GM21360 (cell line): Measurements from ENCODE around the gene TRIML2.

ENCODE experiments used
- ATAC-seq: cut with Tn5 transposase; IDR thresholded peaks from one replicate; pipeline ENCODE4 v1.9.1; 2021; ENCODE audit warnings: mild to moderate bottlenecking, moderate library complexity; ENCODE audit not compliant: unreplicated experiment

Gene TRIML2, protein sequence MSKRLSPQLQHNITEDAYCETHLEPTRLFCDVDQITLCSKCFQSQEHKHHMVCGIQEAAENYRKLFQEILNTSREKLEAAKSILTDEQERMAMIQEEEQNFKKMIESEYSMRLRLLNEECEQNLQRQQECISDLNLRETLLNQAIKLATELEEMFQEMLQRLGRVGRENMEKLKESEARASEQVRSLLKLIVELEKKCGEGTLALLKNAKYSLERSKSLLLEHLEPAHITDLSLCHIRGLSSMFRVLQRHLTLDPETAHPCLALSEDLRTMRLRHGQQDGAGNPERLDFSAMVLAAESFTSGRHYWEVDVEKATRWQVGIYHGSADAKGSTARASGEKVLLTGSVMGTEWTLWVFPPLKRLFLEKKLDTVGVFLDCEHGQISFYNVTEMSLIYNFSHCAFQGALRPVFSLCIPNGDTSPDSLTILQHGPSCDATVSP

DNA sequence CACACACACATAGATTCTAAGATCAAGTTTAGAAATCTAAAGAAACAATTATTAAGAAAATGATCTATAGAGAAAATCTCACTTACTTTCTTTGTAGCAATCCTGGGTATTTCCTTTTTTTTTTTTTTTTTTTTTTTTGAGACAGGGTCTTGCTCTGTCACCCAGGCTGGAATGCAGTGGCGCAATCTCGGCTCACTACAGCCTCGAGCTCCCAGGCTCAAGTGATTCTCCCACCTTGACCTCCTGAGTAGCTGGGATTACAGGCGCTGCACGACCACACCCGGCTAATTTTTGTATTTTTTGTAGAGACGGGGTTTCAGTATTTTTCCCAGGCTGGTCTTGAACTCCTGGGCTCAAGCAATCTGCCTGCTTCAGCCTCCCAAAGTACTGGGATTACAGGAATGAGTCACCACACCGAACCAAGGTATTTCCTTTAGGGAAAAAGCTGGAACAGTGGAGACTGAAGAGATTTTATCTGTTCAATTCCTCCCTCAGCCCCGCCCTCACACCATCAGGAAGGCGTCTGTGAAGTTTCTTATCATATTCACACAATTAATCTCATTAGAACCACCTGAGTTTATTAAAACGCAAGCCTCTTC lies at the start of gene TRIML2:
Gene TRIML2, minus strand, starts transcription at position 447 of the 599 bp plus-strand sequence. CDS start 4,235 bp downstream, outside the sequence.
- ATAC-seq, result no peak

DNA sequence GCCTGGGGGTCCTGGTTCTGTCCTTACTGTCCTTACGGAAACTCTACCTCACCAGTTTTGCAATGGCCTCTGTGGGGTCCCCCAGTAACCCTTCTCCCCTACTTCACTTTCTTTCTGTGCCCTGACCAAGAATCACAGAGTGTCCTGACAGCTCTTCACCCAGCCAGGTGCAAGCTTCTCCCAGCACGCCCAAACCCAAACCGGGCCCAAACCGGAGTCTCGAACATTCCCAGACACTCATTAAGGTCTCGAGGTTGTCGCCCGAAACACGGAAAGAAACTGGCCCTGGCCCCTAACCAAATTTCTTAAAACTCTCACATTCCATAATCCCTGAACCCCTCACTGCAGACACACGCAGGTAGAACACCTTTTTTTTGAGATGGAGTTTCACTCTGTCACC lies 48.9 kb upstream of the TRIML2 start:
- ATAC-seq, result no peak

DNA sequence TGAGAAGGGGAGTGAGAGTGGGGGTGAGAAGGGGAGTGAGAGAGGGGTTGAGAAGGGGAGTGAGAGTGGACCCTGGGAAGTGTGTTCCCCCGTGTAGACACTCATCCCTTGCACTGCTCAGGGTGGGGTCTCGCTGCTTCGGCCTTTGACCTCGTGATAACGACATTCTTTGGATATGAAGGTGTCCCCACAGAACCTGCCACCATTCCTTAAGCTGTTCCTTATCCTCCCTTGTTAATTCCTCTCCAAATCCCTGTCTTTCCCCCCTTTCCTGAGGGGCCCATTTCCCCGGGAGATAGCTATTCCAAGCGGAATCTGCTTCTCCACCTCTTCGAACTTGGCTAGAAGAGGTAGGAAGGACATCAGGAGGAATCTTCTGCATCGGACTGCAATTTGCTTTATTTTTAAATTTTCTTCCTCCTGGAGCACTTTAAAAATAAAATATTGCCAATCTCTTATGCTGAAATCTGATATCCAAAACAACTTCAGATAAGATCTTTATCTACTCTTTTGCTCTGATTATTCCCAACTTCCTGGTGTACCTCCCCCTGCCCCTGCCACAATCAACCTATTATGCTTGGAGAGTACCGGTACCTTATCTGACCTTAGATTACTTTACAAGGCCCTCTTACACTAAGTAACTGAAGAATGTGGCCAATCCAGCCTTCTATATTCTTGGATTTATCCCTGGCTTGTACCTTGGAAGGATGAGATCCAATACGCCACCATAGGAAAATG lies 45.4 kb upstream of the TRIML2 start:
- no peak for ATAC-seq

DNA sequence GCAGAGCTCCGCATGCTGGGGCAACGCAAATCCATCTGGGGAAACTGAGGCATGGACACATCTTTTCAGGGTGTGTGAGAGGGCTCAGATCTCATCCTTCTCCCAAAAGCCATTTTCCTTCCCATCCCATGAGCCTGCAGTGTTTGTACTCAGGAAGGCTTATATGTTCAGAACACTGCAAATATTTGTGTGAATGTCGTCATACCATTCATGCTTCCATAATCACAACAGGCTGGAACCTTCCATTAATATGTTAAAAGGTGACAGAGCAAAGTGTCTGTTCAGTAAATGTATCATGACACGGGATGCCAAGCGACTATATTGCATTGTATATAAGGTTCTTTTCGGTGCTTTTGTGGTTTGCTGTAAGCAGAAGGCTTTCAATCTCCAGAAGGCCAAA lies 38.4 kb upstream of the TRIML2 start:
- no peak for ATAC-seq

DNA sequence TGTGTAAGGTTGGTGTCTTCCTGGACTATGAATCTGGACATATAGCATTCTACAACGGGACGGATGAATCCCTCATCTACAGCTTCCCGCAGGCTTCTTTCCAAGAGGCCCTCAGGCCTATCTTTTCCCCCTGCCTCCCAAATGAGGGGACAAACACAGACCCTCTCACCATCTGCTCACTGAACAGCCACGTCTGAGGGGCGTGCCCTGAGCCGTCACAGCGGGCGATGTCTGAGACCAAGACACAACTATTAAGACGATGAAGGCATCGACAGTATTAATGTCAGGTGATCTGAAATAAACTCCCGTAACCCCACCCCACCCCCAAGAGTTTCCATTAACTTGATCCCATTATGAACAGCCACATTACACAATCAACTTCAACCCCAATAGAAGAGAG lies 37.8 kb upstream of the TRIML2 start:
- ATAC-seq, result no peak

DNA sequence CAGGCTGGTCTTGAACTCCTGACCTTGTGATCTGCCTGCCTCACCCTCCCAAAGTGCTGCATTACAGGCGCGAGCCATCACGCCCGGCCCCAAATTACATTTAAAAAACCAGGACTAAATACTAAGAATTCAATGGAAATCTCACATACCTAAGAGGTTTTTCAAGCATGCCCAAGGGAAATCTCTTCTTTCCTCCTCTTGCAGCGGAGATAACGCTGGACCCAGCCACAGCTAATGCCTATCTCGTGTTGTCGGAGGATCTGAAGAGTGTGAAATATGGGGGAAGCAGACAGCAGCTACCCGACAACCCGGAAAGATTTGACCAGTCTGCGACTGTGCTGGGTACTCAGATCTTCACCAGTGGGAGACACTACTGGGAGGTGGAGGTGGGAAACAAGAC lies 37.2 kb upstream of the TRIML2 start:
- ATAC-seq, result no peak

DNA sequence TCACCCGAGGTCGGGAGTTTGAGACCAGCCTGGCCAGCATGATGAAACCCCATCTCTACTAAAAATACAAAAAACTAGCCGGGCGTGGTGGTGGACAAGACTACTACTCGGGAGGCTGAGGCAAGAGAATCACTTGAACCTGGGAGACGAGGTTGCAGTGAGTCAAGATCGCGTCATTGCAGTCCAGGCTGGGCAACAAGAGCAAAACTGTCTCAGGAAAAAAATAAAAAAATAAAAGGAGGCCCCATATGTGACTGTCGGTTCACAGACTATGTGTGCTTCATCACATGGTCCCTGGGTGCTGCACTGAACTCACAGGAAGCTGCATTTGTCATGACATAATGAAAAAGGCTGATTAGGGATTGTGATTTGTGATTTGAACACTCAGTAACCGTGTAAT lies 36.2 kb upstream of the TRIML2 start:
- no peak for ATAC-seq

DNA sequence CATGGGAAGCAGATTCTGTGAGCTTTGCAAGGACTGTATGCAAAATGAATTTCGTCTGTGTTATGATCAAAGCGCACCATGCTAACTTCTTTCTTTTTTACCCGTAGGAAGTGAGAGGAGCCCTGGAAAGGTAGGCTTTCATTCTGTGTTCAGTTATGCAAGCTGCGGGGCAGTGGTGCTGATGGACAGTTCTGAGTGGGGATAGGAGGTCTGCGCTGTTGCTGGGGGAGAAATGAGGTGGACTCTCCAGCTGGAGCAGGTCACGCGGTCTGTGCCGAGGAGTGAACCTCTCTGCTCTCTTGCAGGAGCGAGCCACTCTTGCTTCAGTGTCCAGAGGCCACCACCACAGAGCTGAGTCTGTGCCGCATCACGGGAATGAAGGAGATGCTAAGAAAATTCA lies 34.3 kb upstream of the TRIML2 start:
- no peak for ATAC-seq

DNA sequence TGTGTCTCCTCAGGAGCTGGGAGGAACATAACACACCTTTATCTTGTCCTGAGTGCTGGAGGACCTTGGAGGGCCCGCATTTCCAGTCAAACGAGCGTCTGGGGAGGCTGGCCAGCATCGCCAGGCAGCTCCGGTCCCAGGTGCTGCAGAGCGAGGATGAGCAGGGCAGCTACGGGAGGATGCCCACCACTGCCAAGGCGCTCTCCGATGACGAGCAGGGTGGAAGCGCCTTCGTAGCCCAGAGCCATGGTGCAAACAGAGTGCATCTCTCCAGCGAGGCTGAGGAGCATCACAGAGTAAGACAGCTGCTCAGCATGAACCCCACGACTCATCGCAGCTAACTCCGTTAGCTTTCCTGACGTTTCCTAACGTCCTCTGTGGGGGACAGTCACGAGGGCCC lies 30.3 kb upstream of the TRIML2 start:
- no peak for ATAC-seq

DNA sequence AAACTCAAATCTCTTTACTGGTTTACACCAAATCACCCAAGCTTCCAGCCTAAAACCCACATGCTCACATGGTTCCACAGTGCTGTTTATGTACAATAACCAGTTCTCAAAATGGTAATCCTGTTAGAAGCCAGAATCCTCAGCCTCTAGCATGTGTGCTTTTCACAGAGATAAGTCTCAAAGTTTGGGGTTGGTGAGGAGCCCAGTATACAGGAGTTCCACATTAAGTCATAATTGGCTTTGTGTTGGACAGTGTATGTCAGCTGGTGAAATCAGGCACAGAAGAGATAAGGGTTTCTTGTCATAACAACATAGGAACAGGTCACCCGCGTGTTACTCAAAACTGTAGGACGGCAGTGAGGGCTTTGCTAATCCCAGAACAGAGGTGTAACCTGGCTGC lies 29.7 kb upstream of the TRIML2 start, which contains the start of gene TRIML1:
Gene TRIML1, plus strand, starts transcription at position 301 of the 400 bp plus-strand sequence. CDS start 118 bp downstream, outside the sequence.
- no peak for ATAC-seq

DNA sequence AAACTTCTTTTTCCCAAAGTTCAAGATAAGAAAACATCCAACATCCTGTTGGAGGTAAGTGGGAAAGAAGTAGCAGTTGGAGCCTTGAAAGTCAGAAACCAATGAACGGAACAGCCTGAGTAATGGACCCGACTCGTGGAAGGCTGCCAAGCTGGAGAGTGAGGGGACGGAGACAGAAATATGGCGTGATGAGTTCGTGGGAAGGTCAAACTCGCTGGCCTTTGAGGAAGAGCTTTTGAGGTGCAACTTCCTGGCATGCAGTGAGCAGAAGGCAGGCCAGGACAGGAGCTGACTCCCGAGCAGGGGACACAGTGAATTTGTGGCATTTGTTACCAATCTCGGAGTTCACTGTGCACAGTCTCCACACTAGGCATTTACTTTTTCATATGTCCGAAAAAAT lies 28.8 kb upstream of the TRIML2 start:
- no peak for ATAC-seq

DNA sequence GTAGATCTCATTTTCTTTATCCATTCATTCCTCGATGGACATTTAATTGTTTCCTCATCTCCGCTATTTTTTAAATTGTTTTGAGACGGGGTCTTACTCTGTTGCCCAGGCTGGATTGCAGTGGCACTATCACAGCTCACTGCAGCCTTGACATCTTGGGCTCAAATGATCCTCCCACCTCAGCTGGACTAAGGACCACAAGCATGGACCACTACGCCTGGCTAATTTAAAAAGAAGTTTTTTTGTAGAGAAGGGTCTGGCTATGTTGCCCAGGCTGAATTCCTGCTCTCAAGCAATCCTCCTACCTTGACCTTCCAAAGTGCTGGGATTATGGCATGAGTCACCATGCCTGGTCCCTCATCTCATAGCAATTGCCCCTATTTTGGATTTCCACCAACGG lies 22.8 kb upstream of the TRIML2 start:
- ATAC-seq, result no peak

DNA sequence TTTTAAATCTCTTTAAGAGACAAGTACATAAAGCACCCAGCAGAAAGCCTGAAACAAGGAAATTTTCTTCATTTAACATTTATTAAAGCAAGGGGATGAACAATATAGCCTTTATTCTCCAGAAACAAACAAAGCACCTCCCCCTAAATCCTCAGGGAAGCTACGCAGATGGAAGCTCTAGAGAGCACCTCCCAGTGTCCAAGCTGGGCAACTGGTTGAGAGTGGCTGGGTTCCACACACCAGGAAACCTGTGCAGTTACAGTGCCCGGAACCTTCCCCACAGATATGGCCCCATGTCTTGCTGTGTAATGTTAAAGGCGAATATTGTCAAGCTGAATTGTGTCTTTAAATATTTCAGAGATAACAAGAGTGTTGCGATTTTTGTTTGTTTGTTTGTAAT lies 21.0 kb upstream of the TRIML2 start:
- ATAC-seq, result no peak

DNA sequence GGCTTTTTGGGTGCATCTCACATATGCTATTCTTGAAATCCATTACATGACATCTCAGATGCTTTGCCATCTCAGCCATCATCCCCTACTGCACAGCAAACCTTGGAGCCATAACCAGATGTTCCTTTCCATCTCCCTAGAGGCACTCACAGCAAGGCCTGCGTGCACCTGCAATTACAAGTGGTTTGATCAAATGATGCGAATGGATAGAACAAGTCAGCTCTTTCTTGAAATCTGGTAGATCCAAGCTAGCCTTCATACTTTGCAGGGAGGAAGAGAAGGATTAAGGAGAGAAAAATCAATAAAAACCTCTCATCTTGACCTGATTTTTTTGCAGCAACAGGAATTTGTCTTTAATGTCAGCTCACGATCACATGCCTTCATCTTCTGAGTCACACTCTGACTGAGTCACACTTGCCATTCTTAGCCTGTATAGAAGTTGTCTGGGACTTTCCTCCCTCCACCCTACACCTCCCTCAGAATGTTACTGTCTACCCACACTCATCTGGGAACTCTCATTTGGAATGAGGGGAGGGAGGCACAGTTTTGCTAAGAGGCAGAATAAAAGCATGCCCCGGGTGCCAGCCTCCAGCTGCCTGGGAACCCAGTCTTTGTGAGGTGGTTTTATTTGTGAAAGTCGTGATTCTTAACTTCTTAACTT lies 17.9 kb upstream of the TRIML2 start:
- ATAC-seq, result peak; percentile 57

DNA sequence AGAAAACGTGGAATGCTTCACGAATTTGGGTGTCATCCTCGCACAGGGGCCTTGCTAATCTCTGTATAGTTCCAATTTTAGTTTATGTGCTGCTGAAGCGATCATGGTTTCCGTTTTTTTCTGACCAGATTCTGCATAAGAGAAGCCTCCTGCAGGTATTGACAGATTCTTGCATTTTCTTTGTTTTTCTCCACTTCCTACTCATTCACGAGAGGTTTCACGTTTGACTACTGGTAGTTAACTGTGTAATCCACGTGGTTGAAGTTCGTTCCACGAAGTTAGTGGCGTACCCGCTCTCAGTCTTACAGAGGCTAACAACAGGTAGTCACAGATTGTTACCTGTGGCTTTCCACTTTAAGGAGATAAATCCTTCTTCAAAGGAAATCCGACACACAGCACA lies 12.1 kb upstream of the TRIML2 start:
- ATAC-seq, result no peak

DNA sequence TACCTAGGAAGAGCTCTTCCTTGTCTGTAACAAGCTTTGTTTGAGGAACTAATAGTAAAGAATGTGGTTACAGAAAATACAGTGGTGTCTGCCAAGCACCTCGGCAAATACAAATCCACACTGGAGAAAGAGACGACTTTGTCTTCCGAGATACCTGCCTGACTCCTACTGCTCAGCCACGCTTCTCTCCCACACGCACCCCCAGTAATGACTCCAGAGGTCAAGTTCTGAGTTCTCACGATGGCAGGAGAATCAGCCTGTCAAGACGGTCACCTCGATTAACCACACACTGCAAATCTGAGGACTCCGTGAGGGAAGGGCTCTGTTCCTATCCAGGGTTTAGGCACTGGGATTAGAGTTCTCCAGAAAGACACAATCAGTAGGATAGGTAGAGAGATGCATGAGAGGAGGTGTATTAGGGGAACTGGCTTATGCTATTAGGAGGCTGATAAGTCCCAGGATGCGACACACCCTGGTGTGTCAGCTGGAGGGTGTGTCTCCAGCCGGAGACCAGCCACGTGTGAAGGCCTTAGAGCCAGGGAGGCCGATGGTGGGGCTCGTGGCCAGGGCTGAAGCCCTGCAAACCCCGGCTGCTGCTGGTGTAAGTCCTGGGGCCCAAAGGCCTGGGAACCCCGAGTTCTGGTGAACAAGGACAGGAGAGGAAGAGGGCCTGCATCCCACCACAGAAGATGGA lies 8.4 kb upstream of the TRIML2 start:
- ATAC-seq, result no peak

DNA sequence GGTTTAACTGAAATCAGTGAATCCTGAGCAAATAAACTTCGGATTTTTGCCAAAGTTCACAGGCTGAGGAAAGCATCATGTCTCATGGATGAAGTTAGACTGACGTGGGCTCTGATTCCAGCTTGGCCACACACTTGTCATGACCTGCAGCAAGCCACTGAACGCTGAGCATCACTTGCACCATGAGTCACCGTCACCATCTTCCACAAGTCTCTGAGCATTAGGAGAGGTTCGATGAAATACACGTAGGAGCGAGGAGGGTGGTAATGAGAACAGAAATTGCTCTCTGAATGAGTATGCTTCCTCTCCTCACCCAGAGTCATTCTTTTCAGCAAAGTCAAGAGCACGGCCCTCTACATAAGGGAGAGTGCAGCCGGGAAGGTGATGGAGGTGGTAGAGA lies 3.8 kb upstream of the TRIML2 start:
- no peak for ATAC-seq

DNA sequence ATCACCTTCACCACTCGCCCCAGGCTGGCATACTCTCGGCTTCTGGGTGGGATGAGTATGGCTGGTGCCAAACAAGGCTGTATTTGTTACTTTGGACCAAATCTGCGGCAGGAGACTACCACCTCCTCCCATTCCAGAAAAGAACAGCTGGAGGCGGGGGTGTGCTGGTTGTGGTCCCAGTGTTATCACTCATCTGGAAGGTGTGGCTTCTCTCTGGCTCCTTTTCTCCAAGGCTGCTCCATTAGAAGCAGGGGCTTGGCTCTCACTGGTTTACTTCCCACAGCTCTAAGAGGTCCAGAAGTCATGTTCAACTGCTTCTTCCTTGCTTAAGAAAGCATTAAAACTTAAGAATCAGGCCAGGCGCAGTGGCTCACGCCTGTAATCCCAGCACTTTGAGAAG lies 2.6 kb upstream of the TRIML2 start:
- no peak for ATAC-seq

DNA sequence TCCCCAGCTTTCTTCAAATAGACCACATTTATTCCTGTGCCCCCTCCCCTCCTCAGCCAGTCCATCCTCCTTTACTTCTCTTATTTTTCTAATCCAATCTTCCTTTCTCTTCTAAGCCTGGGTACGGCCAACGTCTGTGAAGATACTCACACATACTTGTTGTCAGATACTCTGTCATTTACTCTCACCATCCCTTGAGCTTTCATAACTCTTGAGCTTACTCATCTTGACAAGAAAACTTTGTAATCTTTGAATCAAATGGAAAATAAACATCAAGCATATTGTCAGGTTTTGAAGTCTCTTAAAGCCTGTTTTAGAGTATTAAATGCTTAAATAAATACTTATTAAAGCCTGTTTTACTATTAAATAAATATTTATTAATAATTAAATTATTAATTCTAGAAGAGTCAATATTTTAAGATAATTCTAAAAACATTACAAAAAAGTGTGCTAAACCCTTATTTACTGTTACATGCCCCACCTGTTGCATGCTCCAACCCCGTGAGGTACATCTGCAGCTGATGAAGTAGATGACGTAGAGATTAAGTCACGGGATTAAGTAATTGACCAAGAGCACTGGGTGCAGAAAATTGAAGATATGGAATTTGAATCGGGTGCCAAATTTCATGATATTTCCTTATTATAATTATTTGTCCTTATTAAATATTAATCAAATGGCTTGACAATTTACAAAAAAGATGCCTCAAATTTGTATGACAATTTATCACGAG lies 1.5 kb upstream of the TRIML2 start:
- ATAC-seq, result no peak

DNA sequence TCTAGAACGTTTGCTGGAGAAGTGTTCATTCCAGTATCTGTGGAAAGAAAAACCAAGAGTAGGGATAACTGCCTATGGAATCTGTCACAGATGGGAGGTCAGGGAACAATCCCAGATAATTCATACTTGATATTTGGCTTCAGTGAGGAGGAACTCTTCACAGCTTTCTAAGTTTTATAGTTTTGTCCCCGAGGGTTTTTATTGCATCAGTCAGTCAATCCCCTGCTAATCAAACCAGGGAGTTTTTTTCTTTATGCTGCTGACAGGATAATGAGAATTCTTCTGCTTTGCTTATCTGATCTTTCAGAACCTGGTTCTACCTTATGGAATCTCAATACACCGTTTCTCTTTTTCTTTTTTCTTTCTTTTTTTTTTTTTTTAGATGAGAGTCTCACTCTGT lies 633 bp upstream of the TRIML2 start:
- ATAC-seq, result no peak
